ENCODE measurements around the gene UBAP2. TPM values are rescaled to one million over a fixed set of nuclear protein-coding genes. Genes with fewer than 3 reads are reported as not detected.

UBAP2 gene
- total RNA-seq, 1 donor from 2014 or later, result 33.4 TPM

DNA sequence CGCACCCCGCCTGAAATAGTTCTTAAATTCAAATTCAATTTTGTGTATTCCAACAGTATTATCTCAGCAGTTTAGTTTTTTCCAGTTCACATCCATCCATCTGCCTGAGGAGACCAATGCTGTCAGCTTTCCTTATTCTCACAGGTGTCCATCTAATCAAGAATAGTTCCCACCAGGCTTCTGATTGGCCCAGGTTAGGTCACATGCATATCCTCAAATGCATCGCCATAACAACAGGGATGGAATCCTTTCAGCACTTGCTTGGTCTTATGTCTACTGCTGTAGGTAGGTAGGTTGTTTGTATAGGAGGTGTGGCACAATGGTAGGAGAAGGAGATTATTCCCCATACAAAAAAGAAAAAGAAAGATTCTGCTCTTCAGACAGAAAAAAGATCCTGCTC lies 140.6 kb downstream of the UBAP2 start:
- Mint-ChIP-seq H3K27me3 (no peaks in the 10 kb centered on the region), H3K9me3 (no peaks in the 10 kb centered on the region), H3K27ac (no peak overlapping the region), H3K36me3 (ENCODE audit: low read depth) (peaks cover 51% of the 10 kb centered on the region), H3K4me3 (no peak overlapping the region), H3K4me1 (no peaks in the 10 kb centered on the region)
- CTCF ChIA-PET, result no interaction called here
- ATAC-seq (ENCODE audit: low read depth) (no peak), DNase-seq (no peak)
- POLR2A ChIA-PET, result no interaction called here
- TF ChIP-seq, protein P1, sequence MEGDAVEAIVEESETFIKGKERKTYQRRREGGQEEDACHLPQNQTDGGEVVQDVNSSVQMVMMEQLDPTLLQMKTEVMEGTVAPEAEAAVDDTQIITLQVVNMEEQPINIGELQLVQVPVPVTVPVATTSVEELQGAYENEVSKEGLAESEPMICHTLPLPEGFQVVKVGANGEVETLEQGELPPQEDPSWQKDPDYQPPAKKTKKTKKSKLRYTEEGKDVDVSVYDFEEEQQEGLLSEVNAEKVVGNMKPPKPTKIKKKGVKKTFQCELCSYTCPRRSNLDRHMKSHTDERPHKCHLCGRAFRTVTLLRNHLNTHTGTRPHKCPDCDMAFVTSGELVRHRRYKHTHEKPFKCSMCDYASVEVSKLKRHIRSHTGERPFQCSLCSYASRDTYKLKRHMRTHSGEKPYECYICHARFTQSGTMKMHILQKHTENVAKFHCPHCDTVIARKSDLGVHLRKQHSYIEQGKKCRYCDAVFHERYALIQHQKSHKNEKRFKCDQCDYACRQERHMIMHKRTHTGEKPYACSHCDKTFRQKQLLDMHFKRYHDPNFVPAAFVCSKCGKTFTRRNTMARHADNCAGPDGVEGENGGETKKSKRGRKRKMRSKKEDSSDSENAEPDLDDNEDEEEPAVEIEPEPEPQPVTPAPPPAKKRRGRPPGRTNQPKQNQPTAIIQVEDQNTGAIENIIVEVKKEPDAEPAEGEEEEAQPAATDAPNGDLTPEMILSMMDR (IDR thresholded peaks at IDR 0.05), result no peak
- intact Hi-C loops (cut with micrococcal nuclease), result no loop called here

DNA sequence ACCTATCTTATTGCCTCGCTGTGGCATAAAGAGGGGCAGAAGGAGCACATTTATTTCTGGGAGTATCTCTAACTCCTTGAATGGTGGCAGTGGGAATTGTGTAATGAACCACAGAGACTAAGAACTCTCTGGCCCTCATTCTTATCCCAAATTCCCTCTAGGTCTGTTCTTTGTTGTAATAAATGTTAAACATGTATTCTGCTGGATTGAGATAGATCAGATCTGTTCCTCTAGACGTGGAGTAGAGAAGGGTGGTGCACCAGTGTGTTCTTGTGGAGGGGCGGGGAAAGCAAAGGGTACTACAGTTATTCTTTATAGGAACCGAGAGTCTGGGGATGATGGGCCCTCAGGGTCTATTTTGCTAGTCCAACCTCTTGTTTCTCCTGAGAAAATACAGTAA lies 141.3 kb downstream of the UBAP2 start:
- ATAC-seq (ENCODE audit: low read depth) (no peak), DNase-seq (no peak)
- no peaks in the 10 kb centered on the region for H3K4me1 Mint-ChIP-seq
- ChIA-PET CTCF (no interaction called here), POLR2A (no interaction called here)
- intact Hi-C loops (cut with micrococcal nuclease), result no loop called here
- H3K27ac Mint-ChIP-seq, result no peak overlapping the region
- H3K4me3 Mint-ChIP-seq, result no peak overlapping the region
- no peaks in the 10 kb centered on the region for H3K9me3 Mint-ChIP-seq
- TF ChIP-seq, protein P1 (IDR thresholded peaks at IDR 0.05), result no peak
- H3K36me3 Mint-ChIP-seq (ENCODE audit: low read depth), result peaks cover 47% of the 10 kb centered on the region
- H3K27me3 Mint-ChIP-seq, result no peaks in the 10 kb centered on the region

DNA sequence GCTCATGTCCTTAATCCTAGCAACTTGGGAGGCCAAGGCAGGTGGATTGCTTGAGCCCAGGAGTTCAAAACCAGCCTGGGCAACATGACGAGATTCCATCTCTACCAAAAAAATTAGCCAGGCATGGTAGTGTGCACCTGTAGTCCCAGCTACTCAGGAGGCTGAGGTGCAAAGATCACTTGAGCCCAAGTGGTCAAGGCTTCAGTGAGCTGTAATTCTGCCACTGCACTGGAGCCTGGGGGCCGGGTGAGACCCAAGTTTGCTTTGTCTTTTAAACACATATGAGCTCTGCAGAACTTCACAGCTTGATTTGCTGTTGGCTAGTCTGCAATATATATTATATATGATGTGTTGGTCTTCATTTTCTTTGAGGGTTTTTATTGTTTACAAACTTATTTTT lies 141.9 kb downstream of the UBAP2 start:
- intact Hi-C loops (cut with micrococcal nuclease), result no loop called here
- no peaks in the 10 kb centered on the region for H3K9me3 Mint-ChIP-seq
- no peak overlapping the region for H3K27ac Mint-ChIP-seq
- POLR2A ChIA-PET, result no interaction called here
- no peaks in the 10 kb centered on the region for H3K27me3 Mint-ChIP-seq
- DNase-seq, result no peak
- H3K4me1 Mint-ChIP-seq, result no peaks in the 10 kb centered on the region
- ATAC-seq (ENCODE audit: low read depth), result no peak
- TF ChIP-seq, protein P1 (IDR thresholded peaks at IDR 0.05), result no peak
- CTCF ChIA-PET, result no interaction called here
- H3K36me3 Mint-ChIP-seq (ENCODE audit: low read depth), result peaks cover 48% of the 10 kb centered on the region
- H3K4me3 Mint-ChIP-seq, result no peak overlapping the region

DNA sequence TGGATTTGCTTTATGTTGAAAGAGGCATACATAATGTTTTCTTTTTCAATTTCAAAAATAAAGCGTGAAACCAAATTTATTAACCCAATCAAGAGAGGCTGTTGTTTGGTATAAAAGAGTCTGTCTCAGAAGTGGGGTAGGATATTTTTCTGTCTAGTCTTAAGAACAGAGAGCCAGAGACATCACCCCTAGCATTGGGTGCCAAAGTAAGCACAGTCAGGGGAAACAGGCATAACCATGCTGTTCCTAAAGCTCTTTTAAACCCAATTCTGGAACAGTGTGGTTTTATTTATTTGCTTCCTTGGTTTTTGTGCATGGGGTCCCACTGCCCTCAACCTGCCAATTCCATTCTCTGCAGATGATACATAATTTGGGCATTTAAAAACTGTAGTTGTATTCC lies 143.6 kb downstream of the UBAP2 start:
- Mint-ChIP-seq H3K27me3 (no peaks in the 10 kb centered on the region), H3K36me3 (ENCODE audit: low read depth) (peaks cover 60% of the 10 kb centered on the region), H3K4me3 (no peak overlapping the region), H3K27ac (no peak overlapping the region), H3K4me1 (no peaks in the 10 kb centered on the region), H3K9me3 (no peaks in the 10 kb centered on the region)
- no peak for DNase-seq
- TF ChIP-seq, protein P1 (IDR thresholded peaks at IDR 0.05), result no peak
- no peak for ATAC-seq (ENCODE audit: low read depth)
- intact Hi-C loops (cut with micrococcal nuclease), result no loop called here
- ChIA-PET POLR2A (interaction anchor here (1.2 kb wide), 1 partner anchor 91 kb away, joined by 3 read pairs; no protein-coding TSS in a partner anchor), CTCF (no interaction called here)

DNA sequence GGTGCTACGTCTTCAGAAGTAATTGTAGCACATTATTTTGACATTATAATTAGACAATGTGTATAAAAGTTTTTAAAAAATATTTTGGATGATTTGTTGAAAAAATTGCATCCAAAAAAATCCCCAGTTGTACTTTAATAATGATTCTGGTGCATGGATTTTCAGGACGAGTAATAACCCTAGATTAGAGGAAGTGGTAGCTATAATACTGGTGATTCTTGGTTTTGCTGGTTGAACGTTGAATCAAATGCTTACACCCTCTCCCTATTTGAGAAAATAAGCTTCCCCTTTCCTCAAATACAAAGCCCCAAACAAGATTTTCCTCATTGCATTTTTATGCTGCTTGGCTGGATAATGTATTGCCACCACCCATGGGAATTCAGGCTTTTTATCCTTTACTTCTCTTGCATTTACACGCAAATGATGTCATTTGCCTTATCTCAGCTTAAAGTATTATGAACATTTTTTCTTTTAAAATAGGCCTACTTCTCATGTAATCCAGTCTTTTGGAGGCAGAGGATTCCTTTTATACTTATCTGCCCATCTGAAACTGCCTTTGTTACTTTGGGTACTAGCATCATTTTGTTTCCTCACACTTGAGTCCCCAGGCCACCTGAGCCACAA lies 145.4 kb downstream of the UBAP2 start:
- intact Hi-C loops (cut with micrococcal nuclease), result no loop called here
- H3K9me3 Mint-ChIP-seq, result no peaks in the 10 kb centered on the region
- H3K27ac Mint-ChIP-seq, result no peak overlapping the region
- no peak for DNase-seq
- H3K27me3 Mint-ChIP-seq, result no peaks in the 10 kb centered on the region
- no peak overlapping the region for H3K4me3 Mint-ChIP-seq
- POLR2A ChIA-PET, result no interaction called here
- CTCF ChIA-PET, result no interaction called here
- no peak for ATAC-seq (ENCODE audit: low read depth)
- H3K4me1 Mint-ChIP-seq, result no peaks in the 10 kb centered on the region
- H3K36me3 Mint-ChIP-seq (ENCODE audit: low read depth), result peaks cover 70% of the 10 kb centered on the region
- TF ChIP-seq, protein P1 (IDR thresholded peaks at IDR 0.05), result no peak

Measured in activated B cell treated with CpG ODN at 0.5 μM for 24 hours (primary cell).